Adrenal gland (tissue), 12 donors: Measurements from ENCODE around the gene OPRL1. TPM values are rescaled to one million over a fixed set of nuclear protein-coding genes. Genes with fewer than 3 reads are reported as not detected.

Source experiments
- DNase-seq, 7 donors: peaks; one replicate each; pipeline ENCODE4 v3.0.0-alpha.2; 2019 to 2020
- H3K27ac ChIP-seq, 5 donors: fragments of 200-600 bp; sonication (generic) in 4 of 5; 1 replicate in 3 of 5; 2 replicates in 2 of 5; pipeline versions ENCODE4 v1.5.1 to v1.8.0; 2016 to 2020; ENCODE audit warnings: mild to moderate bottlenecking in 1 of 5
- H3K27me3 ChIP-seq: fragments of 200-600 bp; 2 replicates; pipeline ENCODE4 v1.8.0; 2021
- H3K36me3 ChIP-seq, 2 donors: fragments of 200-600 bp; replicated peaks in 1 of 2; 1 replicate in 1 of 2; 2 replicates in 1 of 2; pipeline versions ENCODE4 v1.5.1 to v1.8.0; 2018 to 2022
- H3K4me1 ChIP-seq, 2 donors: fragments of 200-600 bp; replicated peaks in 1 of 2; 1 replicate in 1 of 2; 2 replicates in 1 of 2; pipeline versions ENCODE4 v1.5.1 to v1.8.0; 2018 to 2021
- H3K4me3 ChIP-seq, 4 donors: fragments of 200-600 bp; sonication (generic) in 3 of 4; one replicate each; pipeline ENCODE4 v1.5.1; 2016 to 2018
- H3K9me3 ChIP-seq, 3 donors: fragments of 200-600 bp; sonication (generic) in 1 of 3; replicated peaks in 1 of 3; 1 replicate in 2 of 3; 2 replicates in 1 of 3; pipeline versions ENCODE4 v1.5.1 to v1.8.0; 2016 to 2021
- POLR2A ChIP-seq, 2 donors: fragments of 450-650 bp; IDR thresholded peaks; one replicate each; pipeline ENCODE4 v1.6.1; 2017; ENCODE audit warnings: antibody characterized with exemption in 2 of 2, mild to moderate bottlenecking in 2 of 2, moderate library complexity in 1 of 2
- WGBS, 4 donors: extraction: QIAGEN DNeasy Blood & Tissue Kit in 2 of 4; methylation state at CpG; one replicate each; pipeline versions ENCODE4 v1.1.5 to v1.1.7; 2013 to 2017; 5-methylcytosine and 5-hydroxymethylcytosine counted together
- intact Hi-C, 2 donors: fragments of 100-400 bp; cut with DNase I; formaldehyde crosslinking; loops; one replicate each; pipeline versions ENCODE4 v1.14.1 to v1.15.0; 2022 to 2023
- polyA plus RNA-seq, 3 donors: library from polyadenylated mRNA; stranded (reverse); fragments of 200-250 nt in 2 of 3; fragments of 350-450 nt in 1 of 3; fragmentation: Illumina TruSeq in 1 of 3; extraction: RNeasy Lipid Tissue Mini Kit (QIAGEN cat#74804) in 1 of 3; gene quantifications; one replicate each; pipeline ENCODE4 v1.2.3, GENCODE V29; 2013 to 2014
- total RNA-seq, 9 donors: library from RNA; depleted of rRNA in 4 of 9; stranded (reverse); fragments of >200 nt in 4 of 9; fragments of 120-200 nt in 1 of 9; fragmentation: NEBNext Ultra II Directional in 1 of 9; extraction: Animal tissue kit (Norgen Biotek cat#: 25700) in 1 of 9; gene quantifications; one replicate each; pipeline versions ENCODE4 v1.1.0 to v1.2.4, GENCODE V29; 2013 to 2023
- TF ChIP-seq, protein P1 (sequence below), 6 experiments: fragments of 450-650 bp in 4 of 6; fragments of 200-600 bp in 2 of 6; sonication (generic) in 1 of 6; IDR thresholded peaks; 1 replicate in 5 of 6; 2 replicates in 1 of 6; pipeline versions ENCODE4 v1.5.1 to v1.8.0; 2016 to 2021; ENCODE audit warnings: antibody characterized with exemption in 6 of 6, mild to moderate bottlenecking in 2 of 6, moderate library complexity in 1 of 6
- donor health status: healthy with polysubstance abuse.
- donor health status: Bipolar disorder and iron deficiency.
- donor health status: DM: yes; HTN: yes; CAD: no.
- donor health status: DM: no; HTN: no; CAD: no.
- donor health status: DM: no; HTN: no; CAD: no.
- donor health status: DM: yes; HTN: yes; CAD: no.

OPRL1 gene
- total and polyA plus RNA-seq, 12 donors: 0.24 to 5.7 (median 2.2) TPM

DNA sequence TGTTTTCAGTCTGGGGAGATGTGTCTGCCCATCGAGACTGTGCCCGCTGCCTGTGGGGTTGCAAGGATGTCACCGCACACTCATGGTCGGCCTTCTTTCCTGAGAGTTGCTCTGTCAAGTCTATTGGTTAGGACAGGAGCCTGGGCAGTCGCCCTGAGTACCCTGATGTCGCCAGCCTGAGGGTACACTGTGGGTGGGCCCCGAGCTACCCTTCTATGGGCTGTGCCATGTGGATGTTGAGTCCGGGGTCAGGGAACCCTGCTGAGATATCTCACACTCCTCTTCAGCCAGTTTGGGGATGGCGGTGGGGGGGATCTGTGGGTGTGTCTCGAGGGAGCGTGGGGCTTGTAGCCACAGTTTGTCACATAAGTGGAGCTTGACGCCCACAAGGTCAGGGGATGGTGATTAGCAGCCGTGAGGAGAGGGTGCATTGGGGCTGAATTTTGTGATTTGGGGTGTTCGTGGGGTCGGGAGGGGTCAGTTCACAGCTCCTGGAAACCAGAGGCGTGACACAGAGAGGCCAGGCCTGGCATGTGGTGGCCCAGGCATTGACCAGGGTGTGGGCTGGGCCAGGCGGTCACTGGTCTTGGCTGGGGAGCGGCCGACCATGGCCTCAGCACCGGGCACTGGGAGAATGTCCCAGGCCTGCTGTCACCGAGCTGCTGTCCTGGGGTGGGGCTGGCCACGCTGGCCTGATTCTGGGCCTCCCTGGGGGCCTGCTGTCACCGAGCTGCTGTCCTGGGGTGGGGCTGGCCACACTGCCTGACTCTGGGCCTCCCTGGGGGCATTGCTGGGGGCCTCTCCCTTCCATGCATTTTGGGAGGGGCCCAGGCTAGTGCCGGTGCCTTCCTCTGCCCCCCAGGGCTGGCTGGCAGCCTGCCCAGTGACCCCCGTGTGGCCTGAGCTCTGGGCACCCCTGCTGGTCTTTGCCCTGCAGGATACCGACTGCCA, 29.1 kb downstream of the OPRL1 start:
- no peaks in the 10 kb centered on the region for H3K36me3 ChIP-seq
- intact Hi-C loops: no loop called here
- no peak for TF ChIP-seq POLR2A (IDR thresholded peaks at IDR 0.05)
- TF ChIP-seq, protein P1, sequence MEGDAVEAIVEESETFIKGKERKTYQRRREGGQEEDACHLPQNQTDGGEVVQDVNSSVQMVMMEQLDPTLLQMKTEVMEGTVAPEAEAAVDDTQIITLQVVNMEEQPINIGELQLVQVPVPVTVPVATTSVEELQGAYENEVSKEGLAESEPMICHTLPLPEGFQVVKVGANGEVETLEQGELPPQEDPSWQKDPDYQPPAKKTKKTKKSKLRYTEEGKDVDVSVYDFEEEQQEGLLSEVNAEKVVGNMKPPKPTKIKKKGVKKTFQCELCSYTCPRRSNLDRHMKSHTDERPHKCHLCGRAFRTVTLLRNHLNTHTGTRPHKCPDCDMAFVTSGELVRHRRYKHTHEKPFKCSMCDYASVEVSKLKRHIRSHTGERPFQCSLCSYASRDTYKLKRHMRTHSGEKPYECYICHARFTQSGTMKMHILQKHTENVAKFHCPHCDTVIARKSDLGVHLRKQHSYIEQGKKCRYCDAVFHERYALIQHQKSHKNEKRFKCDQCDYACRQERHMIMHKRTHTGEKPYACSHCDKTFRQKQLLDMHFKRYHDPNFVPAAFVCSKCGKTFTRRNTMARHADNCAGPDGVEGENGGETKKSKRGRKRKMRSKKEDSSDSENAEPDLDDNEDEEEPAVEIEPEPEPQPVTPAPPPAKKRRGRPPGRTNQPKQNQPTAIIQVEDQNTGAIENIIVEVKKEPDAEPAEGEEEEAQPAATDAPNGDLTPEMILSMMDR (IDR thresholded peaks at IDR 0.05): no peak
- no peaks in the 10 kb centered on the region for H3K9me3 ChIP-seq
- no peaks in the 10 kb centered on the region for H3K27me3 ChIP-seq
- WGBS, 4 donors: 79 to 89% (median 82%) methylated on average over 17 to 26 of the region's 26 CpGs
- H3K27ac ChIP-seq: peak overlapping the region in 1 of 5 donors; percentile 38
- no peak overlapping the region for H3K4me3 ChIP-seq
- no peaks in the 10 kb centered on the region for H3K4me1 ChIP-seq
- DNase-seq: peak in 2 of 7 donors; percentile 10 to 47

DNA sequence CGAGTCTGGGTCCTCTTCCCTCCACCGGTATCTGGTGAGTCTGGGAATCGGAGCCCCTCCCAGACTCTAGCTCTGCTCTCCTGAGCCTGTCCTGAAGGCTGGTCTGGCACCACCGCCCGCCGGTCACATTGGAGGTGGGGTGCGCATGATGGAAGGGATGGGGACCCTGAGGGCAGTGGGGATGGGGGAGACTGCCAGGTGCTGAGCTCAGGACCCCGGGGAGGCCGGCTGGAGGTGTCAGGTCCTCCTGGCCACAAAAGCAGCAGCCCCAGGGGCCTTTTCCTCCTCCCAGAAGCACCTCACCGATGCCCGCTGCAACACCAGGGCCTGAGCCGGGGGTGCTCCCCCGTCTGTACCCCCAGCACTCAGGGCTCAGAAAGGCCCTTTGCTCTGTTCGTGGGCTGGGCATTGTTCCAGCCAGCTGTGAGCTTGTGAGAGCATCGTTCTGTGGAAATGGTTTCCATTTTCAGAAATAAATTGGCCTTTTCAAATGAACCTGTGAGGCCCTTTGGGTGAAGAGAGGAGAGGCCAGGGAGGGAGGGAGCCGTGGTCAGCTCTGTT, 30.0 kb downstream of the OPRL1 start:
- Histone ChIP-seq H3K27me3 (no peaks in the 10 kb centered on the region), H3K4me1 (no peaks in the 10 kb centered on the region), H3K9me3 (no peaks in the 10 kb centered on the region), H3K36me3 (no peaks in the 10 kb centered on the region), H3K27ac (peak overlapping the region in 1 of 5 donors; percentile 38), H3K4me3 (no peak overlapping the region)
- peak in 3 of 7 donors; percentile 5 to 46 (median 7) for DNase-seq
- WGBS, 4 donors: 54 to 75% (median 69%) methylated on average over 8 to 16 of the region's 16 CpGs
- no peak for TF ChIP-seq POLR2A (IDR thresholded peaks at IDR 0.05)
- TF ChIP-seq, protein P1 (IDR thresholded peaks at IDR 0.05): no peak
- intact Hi-C loops: loop anchor here (5.0 to 10.0 kb wide), 2 partner anchors 63 to 75 kb away; partner anchors contain the start of genes C20orf204 (in 1 of the 2) and SOX18 (in 1 of the 2)

DNA sequence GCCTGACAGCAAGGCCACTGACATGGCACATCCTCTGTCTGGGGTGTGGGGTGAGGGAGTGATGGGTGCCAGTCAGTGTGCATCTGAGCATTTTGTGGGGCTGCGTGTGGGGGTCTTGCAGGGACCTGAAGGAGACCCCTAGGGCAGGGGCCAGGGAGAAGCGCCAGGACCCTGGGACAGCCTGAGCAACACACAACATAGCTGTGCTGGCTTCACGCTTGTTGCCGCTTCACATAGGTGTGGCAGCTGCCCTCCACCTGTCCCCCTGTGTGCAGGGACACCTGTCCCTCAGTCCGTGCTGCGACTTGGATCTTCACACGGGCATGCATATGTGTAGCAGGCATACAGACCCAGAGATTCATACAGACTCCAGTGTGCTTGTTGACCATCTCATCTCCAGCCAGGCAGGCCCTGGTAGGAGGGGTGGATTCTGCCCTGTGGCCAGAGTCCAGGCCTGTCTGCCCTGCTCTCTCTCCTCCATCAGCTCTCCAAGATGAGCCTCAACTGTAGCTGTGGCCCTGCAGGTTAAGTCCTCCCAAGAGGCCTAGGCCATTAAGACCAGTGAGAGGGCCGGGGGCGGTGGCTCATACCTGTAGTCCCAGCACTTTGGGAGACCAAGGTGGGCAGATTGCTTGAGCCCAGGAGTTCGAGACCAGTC, 30.7 kb downstream of the OPRL1 start:
- peak in 3 of 7 donors; percentile 9 to 50 (median 14) for DNase-seq
- no peak for TF ChIP-seq POLR2A (IDR thresholded peaks at IDR 0.05)
- TF ChIP-seq, protein P1 (IDR thresholded peaks at IDR 0.05): no peak
- no peaks in the 10 kb centered on the region for H3K36me3 ChIP-seq
- H3K27me3 ChIP-seq: no peaks in the 10 kb centered on the region
- WGBS, 4 donors: 84 to 95% (median 88%) methylated on average over 4 to 10 of the region's 10 CpGs
- no peaks in the 10 kb centered on the region for H3K4me1 ChIP-seq
- no peak overlapping the region for H3K4me3 ChIP-seq
- intact Hi-C loops: loop anchor here (5.0 to 10.0 kb wide), 2 partner anchors 63 to 76 kb away; partner anchors contain the start of genes C20orf204 (in 1 of the 2) and SOX18 (in 1 of the 2)
- H3K9me3 ChIP-seq: no peaks in the 10 kb centered on the region
- peak overlapping the region in 1 of 5 donors; percentile 38 for H3K27ac ChIP-seq
